Measurements from ENCODE around the gene TBCC.

The TBCC gene, protein sequence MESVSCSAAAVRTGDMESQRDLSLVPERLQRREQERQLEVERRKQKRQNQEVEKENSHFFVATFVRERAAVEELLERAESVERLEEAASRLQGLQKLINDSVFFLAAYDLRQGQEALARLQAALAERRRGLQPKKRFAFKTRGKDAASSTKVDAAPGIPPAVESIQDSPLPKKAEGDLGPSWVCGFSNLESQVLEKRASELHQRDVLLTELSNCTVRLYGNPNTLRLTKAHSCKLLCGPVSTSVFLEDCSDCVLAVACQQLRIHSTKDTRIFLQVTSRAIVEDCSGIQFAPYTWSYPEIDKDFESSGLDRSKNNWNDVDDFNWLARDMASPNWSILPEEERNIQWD

DNA sequence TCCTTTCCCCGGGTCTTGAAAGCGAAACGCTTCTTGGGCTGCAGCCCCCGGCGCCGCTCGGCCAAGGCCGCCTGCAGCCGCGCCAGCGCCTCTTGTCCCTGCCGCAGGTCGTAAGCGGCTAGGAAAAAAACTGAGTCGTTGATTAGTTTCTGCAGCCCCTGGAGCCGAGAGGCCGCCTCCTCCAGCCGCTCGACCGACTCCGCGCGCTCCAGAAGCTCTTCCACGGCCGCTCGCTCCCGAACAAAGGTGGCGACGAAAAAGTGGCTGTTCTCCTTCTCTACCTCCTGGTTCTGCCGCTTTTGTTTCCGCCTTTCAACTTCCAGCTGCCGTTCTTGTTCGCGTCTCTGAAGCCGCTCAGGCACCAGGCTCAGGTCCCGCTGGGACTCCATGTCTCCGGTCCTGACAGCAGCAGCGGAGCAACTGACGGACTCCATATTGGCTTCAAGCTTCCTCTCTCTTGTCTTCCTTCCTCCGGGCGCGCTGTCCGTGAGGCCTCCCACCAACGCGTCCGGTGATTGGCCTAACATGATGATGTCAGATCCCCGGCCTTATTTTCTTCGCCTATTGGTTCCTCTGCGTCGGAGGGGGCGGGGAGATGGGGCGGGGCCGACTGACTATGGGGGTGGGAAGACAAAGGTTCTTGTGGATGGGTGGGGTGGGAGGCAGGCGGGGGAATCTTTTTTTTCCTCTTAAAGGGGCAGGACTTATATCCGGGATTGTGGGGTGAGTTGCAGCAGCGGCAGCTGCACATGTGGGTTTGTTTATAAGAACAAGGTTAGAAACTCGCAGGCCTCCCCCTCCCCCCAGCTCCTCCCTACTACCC lies at the start of gene TBCC:
TBCC (minus strand) TSS at position 464 of the 823 bp plus-strand sequence; CDS start at position 434, 30 bp downstream.
- peak within 1 kb of the TSS; percentile 62 for H2AFZ ChIP-seq (ENCODE audit: low read depth, low read length)

GRCh38 chr6:42795651-42796050 lies 49.7 kb upstream of the TBCC start:
- no peak overlapping the region for H3K9ac ChIP-seq (ENCODE audit: low read length)
- no peak overlapping the region for H2AFZ ChIP-seq (ENCODE audit: low read depth, low read length)
- H3K4me1 ChIP-seq (ENCODE audit: low read length), result no peaks in the 10 kb centered on the region
- no peak overlapping the region for H3K4me2 ChIP-seq (ENCODE audit: low read length)
- H4K20me1 ChIP-seq (ENCODE audit: insufficient read depth, low read length), result no peaks in the 10 kb centered on the region
- peaks cover 7% of the 10 kb centered on the region; the same call in 1 of the 2 replicates for H3K79me2 ChIP-seq (ENCODE audit: low read length)
- H3K27ac ChIP-seq (ENCODE audit: low read length), result no peak overlapping the region
- no peaks in the 10 kb centered on the region for H3K9me3 ChIP-seq (ENCODE audit: insufficient read depth, low read length)
- no peaks in the 10 kb centered on the region for H3K27me3 ChIP-seq (ENCODE audit: low read depth, low read length)
- H3K36me3 ChIP-seq (replicated peaks; ENCODE audit: low read depth, low read length), result peaks cover 2% of the 10 kb centered on the region
- TF ChIP-seq CTCF (IDR thresholded peaks at IDR 0.05; ENCODE audit: low read depth, low read length) (no peak), EZH2phosphoT487 (IDR thresholded peaks at IDR 0.05; ENCODE audit: low read depth) (no peak)
- no peak overlapping the region for H3K4me3 ChIP-seq (ENCODE audit: low read length)

More for the DNA sequence above, at the start of gene TBCC:
- no peaks in the 10 kb centered on the region for H3K27me3 ChIP-seq (ENCODE audit: low read depth, low read length)
- H3K4me1 ChIP-seq (ENCODE audit: low read length), result peaks cover 26% of the 10 kb centered on the region
- H4K20me1 ChIP-seq (ENCODE audit: insufficient read depth, low read length), result peaks cover 8% of the 10 kb centered on the region; the same call in 1 of the 2 replicates
- TF ChIP-seq CTCF (IDR thresholded peaks at IDR 0.05; ENCODE audit: low read depth, low read length) (no peak), EZH2phosphoT487 (IDR thresholded peaks at IDR 0.05; ENCODE audit: low read depth) (no peak)
- H3K4me3 ChIP-seq (ENCODE audit: low read length), result peak within 1 kb of the TSS; percentile 83
- peaks cover 13% of the 10 kb centered on the region for H3K36me3 ChIP-seq (replicated peaks; ENCODE audit: low read depth, low read length)
- peak within 1 kb of the TSS; percentile 96 for H3K4me2 ChIP-seq (ENCODE audit: low read length)
- H3K79me2 ChIP-seq (ENCODE audit: low read length), result peaks cover 22% of the 10 kb centered on the region
- peak within 1 kb of the TSS; percentile 92 for H3K27ac ChIP-seq (ENCODE audit: low read length)
- H3K9ac ChIP-seq (ENCODE audit: low read length), result peak within 1 kb of the TSS; percentile 85
- H3K9me3 ChIP-seq (ENCODE audit: insufficient read depth, low read length), result no peaks in the 10 kb centered on the region

DNA sequence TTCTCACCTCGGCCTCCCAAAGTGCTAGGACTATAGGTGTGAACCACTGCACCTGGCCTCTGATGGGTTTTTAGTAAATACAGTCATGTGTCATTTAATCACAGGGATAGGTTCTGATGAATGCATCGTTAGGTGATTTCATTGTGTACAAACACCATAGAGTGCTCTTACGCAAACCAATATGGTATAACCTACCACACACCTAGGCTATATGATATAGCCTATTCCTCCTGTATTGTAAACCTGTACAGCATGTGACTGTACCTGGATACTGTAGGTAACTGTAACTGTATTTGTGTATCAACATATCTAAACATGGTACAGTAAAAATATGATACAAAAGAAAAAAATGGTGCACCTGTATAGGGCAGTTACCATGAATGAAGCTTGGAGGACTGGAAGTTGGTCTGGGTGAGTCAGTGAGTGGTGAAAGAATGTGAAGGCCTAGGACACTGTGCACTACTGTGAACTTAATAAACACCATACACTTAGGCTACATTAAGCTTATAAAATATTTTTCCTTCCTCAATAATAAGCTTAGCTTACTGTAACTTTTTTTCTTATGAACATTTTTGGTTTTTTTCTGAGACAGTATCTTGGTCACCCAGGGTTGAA lies 45.9 kb upstream of the TBCC start:
- Histone ChIP-seq H3K27ac (ENCODE audit: low read length) (no peak overlapping the region), H3K36me3 (replicated peaks; ENCODE audit: low read depth, low read length) (peaks cover 8% of the 10 kb centered on the region), H3K4me1 (ENCODE audit: low read length) (peaks cover 12% of the 10 kb centered on the region), H3K27me3 (ENCODE audit: low read depth, low read length) (no peaks in the 10 kb centered on the region), H3K9ac (ENCODE audit: low read length) (no peak overlapping the region), H3K4me2 (ENCODE audit: low read length) (no peak overlapping the region), H2AFZ (ENCODE audit: low read depth, low read length) (no peak overlapping the region), H3K4me3 (ENCODE audit: low read length) (no peak overlapping the region), H4K20me1 (ENCODE audit: insufficient read depth, low read length) (no peaks in the 10 kb centered on the region), H3K9me3 (ENCODE audit: insufficient read depth, low read length) (no peaks in the 10 kb centered on the region), H3K79me2 (ENCODE audit: low read length) (peaks cover 37% of the 10 kb centered on the region)
- TF ChIP-seq EZH2phosphoT487 (IDR thresholded peaks at IDR 0.05; ENCODE audit: low read depth), result no peak
- no peak for TF ChIP-seq CTCF (IDR thresholded peaks at IDR 0.05; ENCODE audit: low read depth, low read length)

Measured in OCI-LY3 (cell line).